GM19193 (cell line): Measurements from ENCODE around the gene SLC25A52.

Experiments
- POLR2A ChIP-seq: IDR thresholded peaks from 4 replicates; pipeline ENCODE4 v1.6.1; 2011; ENCODE audit not compliant: insufficient read depth, insufficient read length; ENCODE audit errors: extremely low read depth

The SLC25A52 gene

GRCh38 chr18:31760695-31761094, at the start of gene SLC25A52:
Gene SLC25A52, minus strand, starts transcription at chr18:31760880. Its CDS starts 219 bp downstream, at chr18:31760661.
- TF ChIP-seq POLR2A: no peak

- no peak for TF ChIP-seq POLR2A
These were observed 40.4 kb upstream of the SLC25A52 start for GRCh38 chr18:31801078-31801477.

GRCh38 chr18:31798399-31798798, 37.7 kb upstream of the SLC25A52 start:
- TF ChIP-seq POLR2A: no peak

GRCh38 chr18:31795747-31796146, 35.1 kb upstream of the SLC25A52 start:
- TF ChIP-seq POLR2A: no peak

GRCh38 chr18:31793531-31793930, 32.9 kb upstream of the SLC25A52 start:
- TF ChIP-seq POLR2A: no peak

- TF ChIP-seq POLR2A: no peak
These were observed 31.9 kb upstream of the SLC25A52 start for GRCh38 chr18:31792580-31792911.

GRCh38 chr18:31791817-31792579, 31.3 kb upstream of the SLC25A52 start:
- no peak for TF ChIP-seq POLR2A

- no peak for TF ChIP-seq POLR2A
These were observed 28.7 kb upstream of the SLC25A52 start for GRCh38 chr18:31789409-31789808.

GRCh38 chr18:31783059-31783458, 22.4 kb upstream of the SLC25A52 start:
- no peak for TF ChIP-seq POLR2A

- TF ChIP-seq POLR2A: no peak
These were observed 17.8 kb upstream of the SLC25A52 start for GRCh38 chr18:31778391-31778950.

- TF ChIP-seq POLR2A: no peak
These were observed 15.4 kb upstream of the SLC25A52 start for GRCh38 chr18:31776093-31776492.

GRCh38 chr18:31774962-31775361, 14.3 kb upstream of the SLC25A52 start:
- TF ChIP-seq POLR2A: no peak

GRCh38 chr18:31774477-31774785, 13.8 kb upstream of the SLC25A52 start:
- TF ChIP-seq POLR2A: no peak

GRCh38 chr18:31773774-31774476, 13.2 kb upstream of the SLC25A52 start:
- TF ChIP-seq POLR2A: no peak

- TF ChIP-seq POLR2A: no peak
These were observed 12.0 kb upstream of the SLC25A52 start for GRCh38 chr18:31772699-31773098.

- TF ChIP-seq POLR2A: no peak
These were observed 10.4 kb downstream of the SLC25A52 start for GRCh38 chr18:31750273-31750672.
